H9 (cell line): ENCODE measurements around the gene GPC4. TPM values are rescaled to one million over a fixed set of nuclear protein-coding genes. Genes with fewer than 3 reads are reported as not detected.

Experiments
- DNase-seq: peaks from one replicate; pipeline ENCODE4 v3.0.0-alpha.2; 2017
- H2AFZ ChIP-seq: one replicate; pipeline ENCODE4 v1.6.1; 2013; ENCODE audit warnings: mild to moderate bottlenecking, low read length, control low read depth, moderate library complexity
- H2AK5ac ChIP-seq: 2 replicates; pipeline ENCODE4 v1.6.1; 2013; ENCODE audit warnings: low read length, control low read depth, mixed read lengths; ENCODE audit not compliant: insufficient read length
- H2BK120ac ChIP-seq: one replicate; pipeline ENCODE4 v1.6.1; 2013; ENCODE audit warnings: low read depth, mild to moderate bottlenecking, low read length, control low read depth, inconsistent platforms; ENCODE audit not compliant: poor library complexity, severe bottlenecking
- H2BK12ac ChIP-seq: 2 replicates; pipeline ENCODE4 v1.6.1; 2013; ENCODE audit warnings: low read length, control low read depth, mixed read lengths, low read depth; ENCODE audit not compliant: insufficient read length
- H2BK15ac ChIP-seq: 2 replicates; pipeline ENCODE4 v1.6.1; 2013; ENCODE audit warnings: low read depth, low read length, control low read depth
- H2BK20ac ChIP-seq: one replicate; pipeline ENCODE4 v1.6.1; 2013; ENCODE audit warnings: low read depth, mild to moderate bottlenecking, low read length, control low read depth, inconsistent platforms; ENCODE audit not compliant: poor library complexity, severe bottlenecking
- H2BK5ac ChIP-seq: 2 replicates; pipeline ENCODE4 v1.6.1; 2013; ENCODE audit warnings: low read length, control low read depth, mixed read lengths; ENCODE audit not compliant: insufficient read length
- H3K14ac ChIP-seq: 2 replicates; pipeline ENCODE4 v1.6.1; 2013; ENCODE audit warnings: low read length, control low read depth; ENCODE audit not compliant: insufficient read depth
- H3K18ac ChIP-seq: 2 replicates; pipeline ENCODE4 v1.6.1; 2013; ENCODE audit warnings: low read depth, mild to moderate bottlenecking, mixed read lengths, low read length, control low read depth; ENCODE audit not compliant: insufficient read length
- H3K23ac ChIP-seq: 2 replicates; pipeline ENCODE4 v1.6.1; 2013; ENCODE audit warnings: low read length, control low read depth, mixed read lengths, low read depth; ENCODE audit not compliant: insufficient read length
- H3K23me2 ChIP-seq: 2 replicates; pipeline ENCODE4 v1.6.1; 2013; ENCODE audit warnings: low read depth, mild to moderate bottlenecking, mixed read lengths, low read length, control low read depth; ENCODE audit not compliant: insufficient read length, poor library complexity, severe bottlenecking
- H3K27ac ChIP-seq: 2 replicates; pipeline ENCODE4 v1.5.1; 2013; ENCODE audit warnings: low read length, control low read depth, mixed read lengths, low read depth; ENCODE audit not compliant: insufficient read length
- H3K27me3 ChIP-seq: 2 replicates; pipeline ENCODE4 v1.6.1; 2013; ENCODE audit warnings: low read length, control low read depth, inconsistent platforms; ENCODE audit not compliant: insufficient read depth
- H3K4ac ChIP-seq: 2 replicates; pipeline ENCODE4 v1.6.1; 2013; ENCODE audit warnings: low read depth, mild to moderate bottlenecking, control low read depth, inconsistent platforms, low read length, moderate library complexity
- H3K4me1 ChIP-seq: 2 replicates; pipeline ENCODE4 v1.6.1; 2013; ENCODE audit warnings: low read length, control low read depth, inconsistent platforms; ENCODE audit not compliant: insufficient read depth
- H3K4me2 ChIP-seq: 2 replicates; pipeline ENCODE4 v1.6.1; 2013; ENCODE audit warnings: low read length, control low read depth, mixed read lengths; ENCODE audit not compliant: insufficient read length, insufficient read depth
- H3K56ac ChIP-seq: 2 replicates; pipeline ENCODE4 v1.6.1; 2013; ENCODE audit warnings: low read depth, mild to moderate bottlenecking, mixed read lengths, low read length, control low read depth; ENCODE audit not compliant: insufficient read length
- H3K79me1 ChIP-seq: 2 replicates; pipeline ENCODE4 v1.6.1; 2013; ENCODE audit warnings: low read depth, mild to moderate bottlenecking, moderate library complexity, low read length, control low read depth, inconsistent platforms; ENCODE audit not compliant: insufficient read depth, poor library complexity, severe bottlenecking
- H3K79me2 ChIP-seq: 2 replicates; pipeline ENCODE4 v1.6.1; 2013; ENCODE audit warnings: low read length, control low read depth, inconsistent platforms; ENCODE audit not compliant: insufficient read depth
- H3K9ac ChIP-seq: 2 replicates; pipeline ENCODE4 v1.6.1; 2013; ENCODE audit warnings: low read length, control low read depth, mixed read lengths; ENCODE audit not compliant: insufficient read length; ENCODE audit errors: extremely low read depth
- H3K9me3 ChIP-seq: one replicate; pipeline ENCODE4 v1.6.1; 2013; ENCODE audit warnings: low read depth, low read length, inconsistent platforms; ENCODE audit not compliant: control insufficient read depth
- H3T11ph ChIP-seq: one replicate; pipeline ENCODE4 v1.6.1; 2013; ENCODE audit warnings: mild to moderate bottlenecking, low read length, control low read depth, inconsistent platforms
- H4K20me1 ChIP-seq: one replicate; pipeline ENCODE4 v1.6.1; 2013; ENCODE audit not compliant: control insufficient read depth, insufficient read length, insufficient read depth
- H4K5ac ChIP-seq: 2 replicates; pipeline ENCODE4 v1.6.1; 2013; ENCODE audit warnings: low read depth, mild to moderate bottlenecking, mixed read lengths, low read length, control low read depth; ENCODE audit not compliant: insufficient read length
- H4K8ac ChIP-seq: replicated peaks from 2 replicates; pipeline ENCODE4 v1.6.1; 2013; ENCODE audit warnings: low read length, control low read depth, mixed read lengths, low read depth; ENCODE audit not compliant: insufficient read length
- H4K91ac ChIP-seq: 2 replicates; pipeline ENCODE4 v1.6.1; 2013; ENCODE audit warnings: low read depth, mild to moderate bottlenecking, moderate library complexity, mixed read lengths, low read length, control low read depth; ENCODE audit not compliant: insufficient read length
- H3K27ac Mint-ChIP-seq, 3 experiments: 2 replicates in 2 of 3; 3 replicates in 1 of 3; pipeline ENCODE4 v1.8.0; 2020 to 2021; ENCODE audit warnings: mixed read lengths in 3 of 3, mild to moderate bottlenecking in 1 of 3, moderate library complexity in 1 of 3
- H3K27me3 Mint-ChIP-seq: 2 replicates; pipeline ENCODE4 v1.8.0; 2021; ENCODE audit warnings: low read depth, mild to moderate bottlenecking, moderate library complexity, mixed read lengths
- H3K36me3 Mint-ChIP-seq, 3 experiments: 2 replicates in 2 of 3; 3 replicates in 1 of 3; pipeline ENCODE4 v1.8.0; 2020 to 2021; ENCODE audit warnings: low read depth in 3 of 3, mixed read lengths in 3 of 3; ENCODE audit not compliant: insufficient read depth in 1 of 3
- H3K4me1 Mint-ChIP-seq, 2 experiments: 2 replicates each; pipeline ENCODE4 v1.8.0; 2020; ENCODE audit warnings: mixed read lengths in 2 of 2
- H3K4me3 Mint-ChIP-seq, 2 experiments: 2 replicates in 1 of 2; 3 replicates in 1 of 2; pipeline ENCODE4 v1.8.0; 2020 to 2021; ENCODE audit warnings: mild to moderate bottlenecking in 2 of 2, mixed read lengths in 2 of 2, moderate library complexity in 1 of 2
- H3K9me3 Mint-ChIP-seq, 2 experiments: 2 replicates in 1 of 2; 3 replicates in 1 of 2; pipeline ENCODE4 v1.8.0; 2020; ENCODE audit warnings: mild to moderate bottlenecking in 2 of 2, mixed read lengths in 2 of 2, moderate library complexity in 1 of 2
- CTCF ChIP-seq: fragments of 200-600 bp; sonication (generic); conservative IDR thresholded peaks from 3 replicates; pipeline ENCODE4 v1.8.0; 2021; ENCODE audit warnings: antibody characterized with exemption, mild to moderate bottlenecking
- WGBS: extraction: QIAGEN DNeasy Blood & Tissue Kit; methylation state at CpG from one replicate; pipeline ENCODE4 v1.1.7; 2013; ENCODE audit warnings: missing lambda C conversion rate, low lambda C conversion rate, mixed read lengths; ENCODE audit not compliant: insufficient read length; ENCODE audit errors: extremely low coverage; 5-methylcytosine and 5-hydroxymethylcytosine counted together
- total RNA-seq: library from RNA; stranded (reverse); gene quantifications from 2 replicates; pipeline ENCODE4 v1.2.1, GENCODE V29; 2021

The GPC4 gene
- total RNA-seq, 1 experiment from 2014 or later, result 416 TPM

DNA sequence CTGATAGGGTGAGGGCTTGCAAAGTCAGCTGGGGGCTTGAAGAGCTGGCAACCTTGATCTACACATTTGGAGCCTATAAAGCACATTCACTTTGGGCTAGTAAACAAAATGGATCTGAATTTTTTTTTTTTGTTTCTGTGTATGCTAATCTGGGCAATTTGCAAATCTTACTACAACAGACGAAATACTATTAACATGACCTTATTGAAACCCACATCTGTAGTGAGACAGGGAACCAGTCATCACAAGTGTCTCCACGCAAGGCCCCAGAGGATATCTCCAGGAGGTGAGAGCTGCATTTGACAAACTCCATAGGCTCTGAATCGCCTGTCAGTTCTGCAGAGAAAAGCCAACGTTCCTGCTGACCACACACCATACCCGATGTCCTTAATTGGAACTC is 164.1 kb downstream of the GPC4 start:
- no peak overlapping the region for H3K56ac ChIP-seq
- DNase-seq, result no peak
- WGBS, result no CpG with 5 or more reads among the region's 5 CpGs

More for the DNA sequence above, 164.1 kb downstream of the GPC4 start:
- Mint-ChIP-seq H3K36me3 (peaks cover 15 to 17% (median 15%) of the 10 kb centered on the region in 3 experiments), H3K4me3 (no peak overlapping the region), H3K27me3 (peaks cover 4% of the 10 kb centered on the region), H3K4me1 (peaks cover 58 to 66% of the 10 kb centered on the region in 2 experiments), H3K9me3 (peaks cover 17 to 21% of the 10 kb centered on the region in 2 experiments), H3K27ac (peak overlapping the region in 2 of 3 experiments; percentile 67 to 70; a peak in 3 of 7 replicates)
- H3K23ac ChIP-seq, result no peak overlapping the region
- H3K4me1 ChIP-seq, result peaks cover 18% of the 10 kb centered on the region; the same call in 1 of the 2 replicates
- H3K79me1 ChIP-seq, result no peaks in the 10 kb centered on the region
- no peak overlapping the region for H3K27ac ChIP-seq
- no peak overlapping the region for H3T11ph ChIP-seq
- no peak overlapping the region for H3K9ac ChIP-seq
- no peak overlapping the region for H3K4me2 ChIP-seq
- no peak overlapping the region for H4K8ac ChIP-seq
- H3K18ac ChIP-seq, result no peak overlapping the region
- H2BK15ac ChIP-seq, result no peak overlapping the region
- H2AFZ ChIP-seq, result no peak overlapping the region
- H2BK5ac ChIP-seq, result no peak overlapping the region
- H4K5ac ChIP-seq, result no peak overlapping the region
- no peaks in the 10 kb centered on the region for H3K79me2 ChIP-seq
- H3K14ac ChIP-seq, result no peak overlapping the region
- H2BK120ac ChIP-seq, result no peak overlapping the region
- H2BK12ac ChIP-seq, result no peak overlapping the region
- no peak for TF ChIP-seq CTCF
- no peak overlapping the region for H4K91ac ChIP-seq
- no peak overlapping the region for H2BK20ac ChIP-seq
- H2AK5ac ChIP-seq, result no peak overlapping the region
- H3K4ac ChIP-seq, result no peak overlapping the region
- H3K27me3 ChIP-seq, result no peaks in the 10 kb centered on the region
- no peaks in the 10 kb centered on the region for H4K20me1 ChIP-seq
- no peaks in the 10 kb centered on the region for H3K23me2 ChIP-seq
- peaks cover 10% of the 10 kb centered on the region for H3K9me3 ChIP-seq
